OCI-LY1 (cell line): ENCODE data around the gene MTHFD1L.

Experiments used
- EZH2 ChIP-seq: fragments of 200-600 bp; sonication (generic), shearing (Covaris generic); IDR thresholded peaks from 2 replicates; pipeline ENCODE4 v1.8.0; 2017; ENCODE audit warnings: borderline replicate concordance, mixed run types, mild to moderate bottlenecking, antibody characterized with exemption, low read length, moderate library complexity, mixed read lengths
- TF ChIP-seq, protein P1 (sequence below): fragments of 200-600 bp; sonication (generic), shearing (Covaris generic); IDR thresholded peaks from 2 replicates; pipeline ENCODE4 v1.5.1; 2017; ENCODE audit warnings: mild to moderate bottlenecking, antibody characterized with exemption, low read length, moderate library complexity, mixed read lengths

DNA sequence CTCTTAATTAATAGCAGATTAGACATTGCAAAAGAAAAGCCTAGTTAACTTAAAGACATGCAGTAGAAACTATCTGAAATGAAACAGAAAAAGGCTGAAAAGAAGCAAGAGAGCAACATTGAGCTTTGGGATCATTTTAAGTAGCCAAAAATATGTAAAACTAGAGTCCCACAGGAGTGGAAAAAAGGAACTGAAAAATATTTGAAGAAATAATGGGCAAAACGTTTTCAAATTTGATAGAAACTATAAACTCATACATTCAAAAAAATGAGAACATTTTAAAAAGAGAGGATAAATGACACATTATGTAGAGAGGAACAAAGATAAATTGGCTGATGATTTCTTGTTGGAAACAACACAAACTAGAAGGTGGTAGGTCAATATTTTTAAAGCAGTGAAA, 208.2 kb downstream of the MTHFD1L start:
- TF ChIP-seq, protein P1, sequence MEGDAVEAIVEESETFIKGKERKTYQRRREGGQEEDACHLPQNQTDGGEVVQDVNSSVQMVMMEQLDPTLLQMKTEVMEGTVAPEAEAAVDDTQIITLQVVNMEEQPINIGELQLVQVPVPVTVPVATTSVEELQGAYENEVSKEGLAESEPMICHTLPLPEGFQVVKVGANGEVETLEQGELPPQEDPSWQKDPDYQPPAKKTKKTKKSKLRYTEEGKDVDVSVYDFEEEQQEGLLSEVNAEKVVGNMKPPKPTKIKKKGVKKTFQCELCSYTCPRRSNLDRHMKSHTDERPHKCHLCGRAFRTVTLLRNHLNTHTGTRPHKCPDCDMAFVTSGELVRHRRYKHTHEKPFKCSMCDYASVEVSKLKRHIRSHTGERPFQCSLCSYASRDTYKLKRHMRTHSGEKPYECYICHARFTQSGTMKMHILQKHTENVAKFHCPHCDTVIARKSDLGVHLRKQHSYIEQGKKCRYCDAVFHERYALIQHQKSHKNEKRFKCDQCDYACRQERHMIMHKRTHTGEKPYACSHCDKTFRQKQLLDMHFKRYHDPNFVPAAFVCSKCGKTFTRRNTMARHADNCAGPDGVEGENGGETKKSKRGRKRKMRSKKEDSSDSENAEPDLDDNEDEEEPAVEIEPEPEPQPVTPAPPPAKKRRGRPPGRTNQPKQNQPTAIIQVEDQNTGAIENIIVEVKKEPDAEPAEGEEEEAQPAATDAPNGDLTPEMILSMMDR = no peak
- no peak for TF ChIP-seq EZH2
